Activated naive CD4-positive, alpha-beta T cell treated with anti-CD3 and anti-CD28 coated beads, Interleukin-2, amount 10 ng/mL, durations not matched to agents 7 days and 5 days (primary cell): ENCODE measurements around the gene TFDP1.
"Not testable (repeated sequence)": the region's sequence is repeated elsewhere in the genome, so short reads cannot be mapped to it uniquely, and the experiment has no call there.

ENCODE experiments used
- CTCF ChIA-PET: fragments of 350-600 bp; sonication (Branson Sonifier 250); formaldehyde crosslinking; loops from one replicate; lab custom pipeline; 2021; ENCODE audit warnings: antibody characterized with exemption; lab: Charles Lee
- DNase-seq: peaks from one replicate; pipeline ENCODE4 v3.0.0-alpha.2; 2020
- H3K27ac Mint-ChIP-seq: one replicate; pipeline ENCODE4 v1.8.0; 2021; ENCODE audit warnings: mild to moderate bottlenecking, moderate library complexity, mixed read lengths
- H3K27me3 Mint-ChIP-seq: one replicate; pipeline ENCODE4 v1.8.0; 2021; ENCODE audit warnings: mild to moderate bottlenecking, mixed read lengths
- H3K36me3 Mint-ChIP-seq: one replicate; pipeline ENCODE4 v1.8.0; 2021; ENCODE audit warnings: mixed read lengths
- H3K4me1 Mint-ChIP-seq: one replicate; pipeline ENCODE4 v1.8.0; 2021; ENCODE audit warnings: mixed read lengths
- H3K4me3 Mint-ChIP-seq: one replicate; pipeline ENCODE4 v1.8.0; 2021; ENCODE audit warnings: mild to moderate bottlenecking, moderate library complexity, mixed read lengths
- H3K9me3 Mint-ChIP-seq: one replicate; pipeline ENCODE4 v1.8.0; 2021; ENCODE audit warnings: mixed read lengths

TFDP1 gene

GRCh38 chr13:113555141-113555540 lies 29.4 kb upstream of the TFDP1 start:
- no peak overlapping the region for H3K4me3 Mint-ChIP-seq
- no peaks in the 10 kb centered on the region for H3K9me3 Mint-ChIP-seq
- no peaks in the 10 kb centered on the region for H3K4me1 Mint-ChIP-seq
- H3K27ac Mint-ChIP-seq = no peak overlapping the region
- no peaks in the 10 kb centered on the region for H3K27me3 Mint-ChIP-seq
- no peak for DNase-seq
- CTCF ChIA-PET = no interaction called here
- no peaks in the 10 kb centered on the region for H3K36me3 Mint-ChIP-seq

GRCh38 chr13:113557013-113557412 lies 27.5 kb upstream of the TFDP1 start:
- Mint-ChIP-seq H3K9me3 (no peaks in the 10 kb centered on the region), H3K36me3 (no peaks in the 10 kb centered on the region), H3K27ac (no peak overlapping the region), H3K4me3 (no peak overlapping the region), H3K27me3 (peaks cover 16% of the 10 kb centered on the region), H3K4me1 (no peaks in the 10 kb centered on the region)
- CTCF ChIA-PET = no interaction called here
- no peak for DNase-seq

GRCh38 chr13:113558461-113558860 lies 26.1 kb upstream of the TFDP1 start:
- H3K9me3 Mint-ChIP-seq = no peaks in the 10 kb centered on the region
- H3K4me1 Mint-ChIP-seq = no peaks in the 10 kb centered on the region
- no peak overlapping the region for H3K4me3 Mint-ChIP-seq
- no peaks in the 10 kb centered on the region for H3K36me3 Mint-ChIP-seq
- H3K27me3 Mint-ChIP-seq = peaks cover 23% of the 10 kb centered on the region
- CTCF ChIA-PET = no interaction called here
- DNase-seq = no peak
- no peak overlapping the region for H3K27ac Mint-ChIP-seq

DNA sequence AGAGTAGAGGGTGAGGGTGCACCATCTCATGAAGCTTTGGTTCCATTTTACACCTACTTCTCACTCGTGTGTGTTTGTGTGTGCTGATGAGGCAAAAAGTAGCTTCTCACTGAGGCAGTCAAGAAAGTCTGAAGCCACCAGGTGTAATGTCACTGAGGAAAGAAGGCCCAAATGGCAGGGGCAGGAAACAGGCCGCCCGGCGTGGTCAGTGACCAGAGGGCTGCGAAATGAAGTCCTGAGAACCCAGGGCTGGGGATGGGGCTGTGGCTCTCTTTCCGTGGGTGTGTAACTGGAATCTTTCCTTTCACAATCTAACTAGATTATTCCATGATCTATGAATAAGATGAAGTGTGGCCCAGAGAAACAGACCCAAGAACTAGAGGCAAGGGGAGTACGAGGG lies 25.5 kb upstream of the TFDP1 start:
- H3K4me1 Mint-ChIP-seq = no peaks in the 10 kb centered on the region
- H3K36me3 Mint-ChIP-seq = no peaks in the 10 kb centered on the region
- DNase-seq = no peak
- CTCF ChIA-PET = no interaction called here
- no peak overlapping the region for H3K4me3 Mint-ChIP-seq
- peaks cover 23% of the 10 kb centered on the region for H3K27me3 Mint-ChIP-seq
- H3K27ac Mint-ChIP-seq = no peak overlapping the region
- H3K9me3 Mint-ChIP-seq = no peaks in the 10 kb centered on the region

GRCh38 chr13:113559901-113560644 lies 24.5 kb upstream of the TFDP1 start:
- H3K36me3 Mint-ChIP-seq = no peaks in the 10 kb centered on the region
- H3K4me3 Mint-ChIP-seq = no peak overlapping the region
- DNase-seq = no peak
- H3K27ac Mint-ChIP-seq = no peak overlapping the region
- no peaks in the 10 kb centered on the region for H3K4me1 Mint-ChIP-seq
- CTCF ChIA-PET = no interaction called here
- no peaks in the 10 kb centered on the region for H3K9me3 Mint-ChIP-seq
- peaks cover 28% of the 10 kb centered on the region for H3K27me3 Mint-ChIP-seq

GRCh38 chr13:113560645-113561416 lies 23.7 kb upstream of the TFDP1 start:
- no peak for DNase-seq
- Mint-ChIP-seq H3K27me3 (peaks cover 33% of the 10 kb centered on the region), H3K9me3 (no peaks in the 10 kb centered on the region), H3K27ac (no peak overlapping the region), H3K4me1 (no peaks in the 10 kb centered on the region), H3K4me3 (no peak overlapping the region), H3K36me3 (no peaks in the 10 kb centered on the region)
- CTCF ChIA-PET = no interaction called here

GRCh38 chr13:113561417-113562084 lies 23.0 kb upstream of the TFDP1 start:
- Mint-ChIP-seq H3K27me3 (peaks cover 35% of the 10 kb centered on the region), H3K9me3 (no peaks in the 10 kb centered on the region), H3K4me3 (no peak overlapping the region), H3K36me3 (no peaks in the 10 kb centered on the region), H3K27ac (no peak overlapping the region), H3K4me1 (no peaks in the 10 kb centered on the region)
- CTCF ChIA-PET = interaction anchor here (0.7 to 2.0 kb wide), 6 partner anchors 22 to 619 kb away, joined by 3 to 8 read pairs (median 3); no protein-coding TSS in a partner anchor
- no peak for DNase-seq

DNA sequence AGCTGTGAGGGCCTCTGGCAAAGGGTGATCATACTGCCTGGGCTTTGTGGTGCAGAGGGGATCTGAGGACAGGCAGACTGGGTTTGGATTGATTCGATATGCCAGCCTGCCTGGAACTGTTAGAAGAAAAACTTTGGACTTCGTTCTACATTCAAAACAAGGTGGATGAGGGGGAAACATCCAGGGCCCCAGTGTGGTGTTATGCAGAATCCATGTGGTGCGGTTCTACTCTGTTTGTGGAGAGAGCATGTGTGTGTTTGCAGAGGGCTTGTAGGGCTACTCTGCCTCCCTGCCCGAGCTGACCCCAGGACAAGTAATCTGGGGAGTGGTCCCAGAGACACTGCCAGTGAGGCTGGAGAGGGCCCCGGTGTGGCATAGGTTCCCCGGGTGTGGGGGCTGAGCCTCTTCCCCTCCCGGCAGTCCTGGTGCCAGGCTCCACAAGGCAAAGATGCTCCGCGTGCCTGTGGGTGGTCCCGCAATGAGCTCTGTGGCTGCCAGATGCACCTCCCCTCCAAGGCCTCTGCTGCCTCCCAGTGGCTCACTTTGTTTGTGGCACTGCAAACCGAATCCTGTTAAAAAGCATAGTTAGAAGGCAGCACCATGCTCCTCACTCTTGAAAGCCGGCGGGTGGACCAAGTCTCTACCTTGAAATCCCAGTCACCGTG lies 22.3 kb upstream of the TFDP1 start:
- DNase-seq = peak; percentile 71
- Mint-ChIP-seq H3K4me3 (no peak overlapping the region), H3K4me1 (no peaks in the 10 kb centered on the region), H3K9me3 (no peaks in the 10 kb centered on the region), H3K27ac (no peak overlapping the region), H3K36me3 (no peaks in the 10 kb centered on the region), H3K27me3 (peaks cover 38% of the 10 kb centered on the region)
- CTCF ChIA-PET = interaction anchor here (0.6 to 2.0 kb wide), 8 partner anchors 22 to 620 kb away, joined by 3 to 8 read pairs (median 3); no protein-coding TSS in a partner anchor

DNA sequence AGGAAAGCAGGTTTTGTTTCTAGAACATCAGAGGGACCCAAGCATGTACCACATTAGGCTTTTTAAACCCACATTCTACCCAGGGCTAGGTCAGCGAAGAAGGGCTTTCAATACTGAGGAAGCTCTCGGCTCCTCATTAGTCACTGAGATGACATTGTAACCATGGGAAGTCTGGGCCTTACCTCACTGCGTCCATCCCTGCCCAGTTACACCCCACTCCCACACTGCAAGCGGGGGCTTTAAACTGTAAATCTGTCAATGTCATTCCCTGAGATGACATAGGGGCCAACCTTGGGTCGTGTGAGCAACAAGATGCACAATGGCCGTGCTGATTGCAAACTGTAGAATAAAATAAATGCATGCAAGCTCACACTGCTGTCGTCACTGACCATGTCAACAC lies 21.7 kb upstream of the TFDP1 start:
- DNase-seq = no peak
- no peaks in the 10 kb centered on the region for H3K9me3 Mint-ChIP-seq
- no peaks in the 10 kb centered on the region for H3K4me1 Mint-ChIP-seq
- no peaks in the 10 kb centered on the region for H3K36me3 Mint-ChIP-seq
- no peak overlapping the region for H3K27ac Mint-ChIP-seq
- H3K27me3 Mint-ChIP-seq = peaks cover 42% of the 10 kb centered on the region
- no peak overlapping the region for H3K4me3 Mint-ChIP-seq
- CTCF ChIA-PET = interaction anchor here (0.6 to 2.0 kb wide), 7 partner anchors 23 to 620 kb away, joined by 3 to 8 read pairs (median 3); no protein-coding TSS in a partner anchor

DNA sequence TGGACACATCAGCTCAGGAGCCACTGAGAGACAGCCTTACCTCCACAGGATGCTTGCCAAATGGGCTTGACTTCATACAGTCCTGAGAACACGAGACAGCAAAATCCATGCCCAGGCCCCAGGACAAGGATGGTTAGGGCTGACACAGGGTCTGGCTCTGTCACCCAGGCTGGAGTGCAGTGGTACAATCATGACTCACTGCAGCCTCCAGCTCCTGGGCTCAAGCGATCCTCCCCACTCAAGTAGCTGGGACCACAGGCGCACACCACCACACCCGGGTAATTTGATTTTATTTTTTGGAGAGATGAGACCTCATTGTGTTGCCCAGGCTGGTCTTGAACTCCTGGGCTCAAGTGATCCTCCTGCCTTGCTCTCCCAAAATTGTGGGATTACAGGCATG lies 21.0 kb upstream of the TFDP1 start:
- H3K36me3 Mint-ChIP-seq, H3K4me3 Mint-ChIP-seq, H3K4me1 Mint-ChIP-seq, DNase-seq, H3K27ac Mint-ChIP-seq, H3K9me3 Mint-ChIP-seq: not testable (repeated sequence)
- CTCF ChIA-PET = interaction anchor here (1.6 kb wide), 1 partner anchor 621 kb away, joined by 8 read pairs; no protein-coding TSS in a partner anchor
- H3K27me3 Mint-ChIP-seq = peaks cover 44% of the 10 kb centered on the region

- Mint-ChIP-seq H3K27ac (no peak overlapping the region), H3K27me3 (peaks cover 44% of the 10 kb centered on the region), H3K36me3 (no peaks in the 10 kb centered on the region), H3K4me1 (no peaks in the 10 kb centered on the region), H3K4me3 (no peak overlapping the region), H3K9me3 (no peaks in the 10 kb centered on the region)
- CTCF ChIA-PET = no interaction called here
- no peak for DNase-seq
Measured at GRCh38 chr13:113564331-113565023, 20.1 kb upstream of the TFDP1 start.

DNA sequence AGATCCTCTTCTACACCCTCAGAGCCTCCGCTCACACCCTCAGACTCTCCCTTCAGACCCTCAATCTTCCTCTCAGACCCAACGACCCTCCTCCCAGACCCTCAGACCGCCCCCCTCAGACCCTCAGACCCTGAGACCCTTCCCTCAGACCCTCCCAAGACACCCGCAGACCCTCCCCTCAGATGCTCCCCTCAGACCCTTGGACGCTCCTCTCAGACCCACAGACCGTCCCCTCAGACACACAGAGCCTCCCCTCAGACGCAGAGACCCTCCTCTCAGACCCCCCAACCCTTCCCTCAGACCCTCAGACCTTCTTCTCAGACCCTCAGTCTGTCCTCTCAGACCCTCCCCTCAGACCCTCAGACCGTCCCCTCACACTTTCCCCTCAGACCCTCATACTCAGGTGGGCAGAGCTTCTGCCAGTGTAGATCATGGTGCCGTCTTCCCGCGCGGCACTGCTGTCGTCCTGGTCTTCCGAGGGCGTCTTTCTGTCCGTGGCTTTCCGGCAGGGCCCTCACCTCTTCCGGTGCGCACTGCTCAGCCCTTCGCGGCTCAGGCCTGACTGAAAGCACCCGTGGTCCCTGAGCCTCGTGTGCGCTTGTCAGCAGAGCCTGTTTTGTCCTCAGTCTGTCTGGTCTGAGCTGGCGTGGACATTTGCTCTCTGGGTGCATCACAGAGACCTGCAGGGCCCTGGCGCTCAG lies 18.9 kb upstream of the TFDP1 start:
- no peaks in the 10 kb centered on the region for H3K4me1 Mint-ChIP-seq
- no peaks in the 10 kb centered on the region for H3K9me3 Mint-ChIP-seq
- DNase-seq = no peak
- H3K27ac Mint-ChIP-seq = no peak overlapping the region
- no peaks in the 10 kb centered on the region for H3K36me3 Mint-ChIP-seq
- no peak overlapping the region for H3K4me3 Mint-ChIP-seq
- peaks cover 44% of the 10 kb centered on the region for H3K27me3 Mint-ChIP-seq
- CTCF ChIA-PET = no interaction called here

GRCh38 chr13:113566227-113566561 lies 18.4 kb upstream of the TFDP1 start:
- Mint-ChIP-seq H3K27ac (no peak overlapping the region), H3K4me1 (no peaks in the 10 kb centered on the region), H3K4me3 (no peak overlapping the region), H3K36me3 (no peaks in the 10 kb centered on the region), H3K9me3 (no peaks in the 10 kb centered on the region), H3K27me3 (peaks cover 41% of the 10 kb centered on the region)
- CTCF ChIA-PET = no interaction called here
- DNase-seq = no peak
